Measurements from ENCODE around the gene PHF21A. TPM values are rescaled to one million over a fixed set of nuclear protein-coding genes. Genes with fewer than 3 reads are reported as not detected.

Gene PHF21A
- total RNA-seq, 1 donor from 2014 or later = 69.7 TPM

- peak overlapping the region; percentile 70 to 74 for H3K4me3 ChIP-seq
- H3K9me3 ChIP-seq = no peaks in the 10 kb centered on the region
- TF ChIP-seq, protein P1, sequence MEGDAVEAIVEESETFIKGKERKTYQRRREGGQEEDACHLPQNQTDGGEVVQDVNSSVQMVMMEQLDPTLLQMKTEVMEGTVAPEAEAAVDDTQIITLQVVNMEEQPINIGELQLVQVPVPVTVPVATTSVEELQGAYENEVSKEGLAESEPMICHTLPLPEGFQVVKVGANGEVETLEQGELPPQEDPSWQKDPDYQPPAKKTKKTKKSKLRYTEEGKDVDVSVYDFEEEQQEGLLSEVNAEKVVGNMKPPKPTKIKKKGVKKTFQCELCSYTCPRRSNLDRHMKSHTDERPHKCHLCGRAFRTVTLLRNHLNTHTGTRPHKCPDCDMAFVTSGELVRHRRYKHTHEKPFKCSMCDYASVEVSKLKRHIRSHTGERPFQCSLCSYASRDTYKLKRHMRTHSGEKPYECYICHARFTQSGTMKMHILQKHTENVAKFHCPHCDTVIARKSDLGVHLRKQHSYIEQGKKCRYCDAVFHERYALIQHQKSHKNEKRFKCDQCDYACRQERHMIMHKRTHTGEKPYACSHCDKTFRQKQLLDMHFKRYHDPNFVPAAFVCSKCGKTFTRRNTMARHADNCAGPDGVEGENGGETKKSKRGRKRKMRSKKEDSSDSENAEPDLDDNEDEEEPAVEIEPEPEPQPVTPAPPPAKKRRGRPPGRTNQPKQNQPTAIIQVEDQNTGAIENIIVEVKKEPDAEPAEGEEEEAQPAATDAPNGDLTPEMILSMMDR (IDR thresholded peaks at IDR 0.05) = no peak
- H3K27me3 ChIP-seq = no peaks in the 10 kb centered on the region
- peaks cover 0 to 20% of the 10 kb centered on the region in 2 donors for H3K4me1 ChIP-seq
- intact Hi-C loops (cut with DNase I) = loop anchor here (1.0 kb wide), 2 partner anchors 19 to 52 kb away; partner anchors contain the start of gene CRY2
- H3K27ac ChIP-seq = peak overlapping the region; percentile 49 to 65
- H3K36me3 ChIP-seq = peaks cover 0 to 9% of the 10 kb centered on the region in 2 donors
- DNase-seq (ENCODE audit: low spot score in 2 of 2) = peak; percentile 62 to 91
These were observed 221.6 kb downstream of the PHF21A start for GRCh38 chr11:45899448-45900174.

DNA sequence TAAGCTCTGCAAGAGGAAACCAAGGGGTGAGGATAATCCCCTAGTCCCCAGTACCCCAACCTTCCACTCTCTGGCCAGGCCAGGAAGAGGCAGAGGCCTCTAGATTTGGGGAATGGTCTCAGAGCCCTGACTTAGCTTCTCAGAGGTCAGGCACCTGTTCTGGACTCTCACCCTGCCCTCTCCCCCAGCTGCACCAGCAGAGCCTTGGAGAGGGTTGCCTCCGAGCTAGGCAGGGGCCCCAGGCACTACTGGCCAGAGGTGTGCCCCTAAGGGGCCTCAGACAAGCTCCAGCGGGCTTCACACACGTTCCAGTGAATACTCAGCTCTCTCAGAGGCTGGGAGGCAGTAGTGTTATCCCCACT is 222.2 kb downstream of the PHF21A start:
- H3K27ac ChIP-seq = no peak overlapping the region

GRCh38 chr11:45897556-45897955 is 223.7 kb downstream of the PHF21A start:
- Histone ChIP-seq H3K36me3 (no peaks in the 10 kb centered on the region), H3K9me3 (no peaks in the 10 kb centered on the region), H3K27me3 (no peaks in the 10 kb centered on the region), H3K4me3 (no peak overlapping the region), H3K27ac (no peak overlapping the region), H3K4me1 (peaks cover 0 to 20% of the 10 kb centered on the region in 2 donors)
- intact Hi-C loops (cut with DNase I) = no loop called here
- DNase-seq (ENCODE audit: low spot score in 2 of 2) = no peak
- TF ChIP-seq, protein P1 (IDR thresholded peaks at IDR 0.05) = no peak

More for the DNA sequence above, 222.2 kb downstream of the PHF21A start:
- H3K36me3 ChIP-seq = peaks cover 0 to 6% of the 10 kb centered on the region in 2 donors
- H3K9me3 ChIP-seq = no peaks in the 10 kb centered on the region
- DNase-seq (ENCODE audit: low spot score in 2 of 2) = no peak
- intact Hi-C loops (cut with DNase I) = loop anchor here (1.0 kb wide), 2 partner anchors 19 to 52 kb away; partner anchors contain the start of gene CRY2
- no peaks in the 10 kb centered on the region for H3K27me3 ChIP-seq
- H3K4me3 ChIP-seq = peak overlapping the region; percentile 70 to 74
- TF ChIP-seq, protein P1 (IDR thresholded peaks at IDR 0.05) = no peak
- peaks cover 0 to 20% of the 10 kb centered on the region in 2 donors for H3K4me1 ChIP-seq

- TF ChIP-seq, protein P1 (IDR thresholded peaks at IDR 0.05) = no peak
- Histone ChIP-seq H3K27ac (no peak overlapping the region), H3K9me3 (no peaks in the 10 kb centered on the region), H3K36me3 (no peaks in the 10 kb centered on the region), H3K4me3 (no peak overlapping the region), H3K27me3 (no peaks in the 10 kb centered on the region), H3K4me1 (peaks cover 0 to 20% of the 10 kb centered on the region in 2 donors)
- intact Hi-C loops (cut with DNase I) = no loop called here
- no peak for DNase-seq (ENCODE audit: low spot score in 2 of 2)
These were observed 224.8 kb downstream of the PHF21A start for GRCh38 chr11:45896422-45896984.

DNA sequence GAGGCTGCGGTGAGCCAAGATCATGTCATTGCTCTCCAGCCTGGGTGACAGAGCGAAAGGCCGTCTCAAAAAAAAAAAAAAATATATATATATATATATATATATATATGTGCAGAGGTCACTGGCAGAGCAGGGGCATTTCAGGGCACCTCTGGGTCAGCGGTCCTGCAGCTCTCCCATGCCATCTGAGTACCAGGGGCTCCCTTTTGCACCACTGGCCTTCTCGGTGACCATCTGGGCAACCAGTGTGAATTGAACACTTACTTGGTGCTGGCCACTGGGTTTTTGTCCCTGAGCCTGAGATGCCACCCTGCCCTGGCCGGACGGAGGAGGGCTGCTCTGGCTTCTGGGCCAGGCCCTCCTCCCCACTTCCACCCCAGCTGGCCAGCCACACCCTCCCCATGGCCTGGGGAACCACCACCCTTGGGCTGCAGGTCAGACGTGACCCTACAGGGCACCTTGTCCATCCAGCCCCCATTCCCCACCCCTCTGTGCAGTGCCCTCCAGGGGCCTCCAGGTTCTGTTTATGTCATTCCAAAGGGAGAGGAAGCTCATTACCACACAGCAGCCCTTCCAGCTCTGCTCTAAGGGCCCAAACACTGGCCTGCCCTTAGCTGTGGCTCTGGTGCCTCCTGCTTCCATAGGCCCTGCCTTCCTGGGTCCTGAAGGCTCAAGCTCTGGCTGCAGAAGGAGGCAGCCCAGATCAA is 225.5 kb downstream of the PHF21A start:
- H3K4me1 ChIP-seq = peaks cover 0 to 15% of the 10 kb centered on the region in 2 donors
- intact Hi-C loops (cut with DNase I) = no loop called here
- H3K27ac ChIP-seq = no peak overlapping the region
- DNase-seq (ENCODE audit: low spot score in 2 of 2) = no peak
- H3K27me3 ChIP-seq = no peaks in the 10 kb centered on the region
- H3K36me3 ChIP-seq = no peaks in the 10 kb centered on the region
- H3K9me3 ChIP-seq = no peaks in the 10 kb centered on the region
- TF ChIP-seq, protein P1 (IDR thresholded peaks at IDR 0.05) = no peak
- H3K4me3 ChIP-seq = no peak overlapping the region

Measured in ascending aorta (tissue), 2 donors.